Measurements from ENCODE around the gene HEYL. TPM values are rescaled to one million over a fixed set of nuclear protein-coding genes. Genes with fewer than 3 reads are reported as not detected.

HEYL gene
- total and polyA plus RNA-seq, 8 donors: 12.0 to 34.6 (median 31.3) TPM

DNA sequence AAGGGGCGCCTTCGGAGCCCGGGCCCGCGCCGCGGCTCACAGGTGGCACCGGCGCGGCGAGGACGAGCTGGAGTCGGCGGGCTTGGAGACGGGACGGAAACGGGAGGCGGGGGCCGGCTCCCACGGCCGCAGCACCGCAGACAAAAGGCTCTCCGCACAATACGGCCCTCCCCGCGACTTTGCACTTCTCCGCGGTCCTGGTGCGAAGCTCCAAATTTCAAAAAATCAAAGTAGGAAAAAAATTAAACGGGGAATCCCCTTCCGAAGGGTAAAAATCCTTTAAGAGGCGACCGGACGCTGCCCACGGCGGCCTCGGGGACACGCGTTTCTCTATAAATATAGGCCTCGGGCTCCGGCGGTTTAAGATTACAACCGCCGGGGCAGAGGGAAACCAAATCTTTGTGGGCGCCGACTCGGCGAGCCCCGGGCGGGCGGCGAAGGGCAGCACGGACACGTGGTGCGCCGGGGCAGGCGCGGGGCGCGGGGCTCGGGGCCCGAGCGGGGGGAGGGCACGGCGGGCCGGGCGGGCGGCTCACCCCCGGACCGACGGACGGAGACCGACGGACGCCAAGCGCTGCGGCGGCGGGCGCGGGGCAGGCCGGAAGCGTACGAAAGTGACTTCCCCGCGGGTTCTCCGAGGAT, 63.3 kb downstream of the HEYL start:
- TF ChIP-seq, protein P1, sequence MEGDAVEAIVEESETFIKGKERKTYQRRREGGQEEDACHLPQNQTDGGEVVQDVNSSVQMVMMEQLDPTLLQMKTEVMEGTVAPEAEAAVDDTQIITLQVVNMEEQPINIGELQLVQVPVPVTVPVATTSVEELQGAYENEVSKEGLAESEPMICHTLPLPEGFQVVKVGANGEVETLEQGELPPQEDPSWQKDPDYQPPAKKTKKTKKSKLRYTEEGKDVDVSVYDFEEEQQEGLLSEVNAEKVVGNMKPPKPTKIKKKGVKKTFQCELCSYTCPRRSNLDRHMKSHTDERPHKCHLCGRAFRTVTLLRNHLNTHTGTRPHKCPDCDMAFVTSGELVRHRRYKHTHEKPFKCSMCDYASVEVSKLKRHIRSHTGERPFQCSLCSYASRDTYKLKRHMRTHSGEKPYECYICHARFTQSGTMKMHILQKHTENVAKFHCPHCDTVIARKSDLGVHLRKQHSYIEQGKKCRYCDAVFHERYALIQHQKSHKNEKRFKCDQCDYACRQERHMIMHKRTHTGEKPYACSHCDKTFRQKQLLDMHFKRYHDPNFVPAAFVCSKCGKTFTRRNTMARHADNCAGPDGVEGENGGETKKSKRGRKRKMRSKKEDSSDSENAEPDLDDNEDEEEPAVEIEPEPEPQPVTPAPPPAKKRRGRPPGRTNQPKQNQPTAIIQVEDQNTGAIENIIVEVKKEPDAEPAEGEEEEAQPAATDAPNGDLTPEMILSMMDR (IDR thresholded peaks at IDR 0.05): no peak
- DNase-seq (peak in 5 of 6 donors; percentile 29 to 77 (median 58)), ATAC-seq (peak; percentile 17 to 48 (median 25)), FAIRE-seq (no peak)
- Histone ChIP-seq H3K9me3 (no peaks in the 10 kb centered on the region), H3K27me3 (no peaks in the 10 kb centered on the region), H3K36me3 (peaks cover 0 to 11% (median 10%) of the 10 kb centered on the region in 3 donors), H3K27ac (peak overlapping the region; percentile 75 to 85 (median 80)), H3K4me1 (peaks cover 5 to 26% (median 13%) of the 10 kb centered on the region in 3 donors), H3K4me3 (peak overlapping the region; percentile 48 to 92 (median 84))
- 0 to 1% methylated on average over 79 to 87 of the region's 87 CpGs for WGBS, 2 donors
- intact Hi-C loops (cut with DNase I): no loop called here

DNA sequence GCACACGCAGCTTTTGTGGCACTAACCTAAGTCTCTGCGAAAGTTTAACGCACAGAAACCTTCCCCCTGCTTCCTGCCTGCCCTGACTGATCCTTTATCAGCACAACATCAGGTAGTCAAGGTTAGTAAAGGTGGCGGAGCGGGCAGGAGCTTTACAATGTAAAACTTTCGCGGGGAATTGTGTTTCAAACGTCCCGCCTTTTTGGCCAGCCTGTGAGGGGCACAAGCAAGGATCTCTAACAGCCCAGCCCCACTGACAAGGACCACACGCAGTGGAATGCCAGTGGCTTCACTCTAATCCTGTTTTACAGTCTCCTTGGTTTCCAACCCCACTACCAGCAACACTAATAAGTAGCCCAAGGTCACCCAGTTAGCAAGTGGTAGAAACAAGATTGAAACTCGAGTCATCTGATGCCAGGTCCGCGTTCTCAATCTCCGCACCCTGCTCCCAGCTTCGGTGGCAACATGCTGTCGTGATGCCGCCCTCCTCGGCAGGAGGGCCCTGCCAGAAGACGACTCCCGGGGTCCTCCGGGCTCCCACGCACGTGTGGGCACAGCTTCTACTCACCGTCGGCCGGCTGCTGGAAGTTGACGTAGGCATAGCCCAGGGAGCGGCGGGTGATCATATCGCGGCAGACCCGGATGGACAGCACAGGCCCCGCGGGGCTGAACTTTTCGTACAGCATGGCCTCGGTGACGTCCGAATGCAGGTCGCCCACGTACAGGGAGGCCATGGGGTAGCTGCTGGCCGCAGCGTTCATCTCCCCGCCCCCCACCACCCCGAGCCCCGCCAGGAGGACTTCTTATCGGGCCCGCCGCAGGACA, 64.0 kb downstream of the HEYL start:
- TF ChIP-seq, protein P1 (IDR thresholded peaks at IDR 0.05): no peak
- FAIRE-seq: no peak
- WGBS, 2 donors: 1 to 2% methylated on average over 48 of the region's 48 CpGs

DNA sequence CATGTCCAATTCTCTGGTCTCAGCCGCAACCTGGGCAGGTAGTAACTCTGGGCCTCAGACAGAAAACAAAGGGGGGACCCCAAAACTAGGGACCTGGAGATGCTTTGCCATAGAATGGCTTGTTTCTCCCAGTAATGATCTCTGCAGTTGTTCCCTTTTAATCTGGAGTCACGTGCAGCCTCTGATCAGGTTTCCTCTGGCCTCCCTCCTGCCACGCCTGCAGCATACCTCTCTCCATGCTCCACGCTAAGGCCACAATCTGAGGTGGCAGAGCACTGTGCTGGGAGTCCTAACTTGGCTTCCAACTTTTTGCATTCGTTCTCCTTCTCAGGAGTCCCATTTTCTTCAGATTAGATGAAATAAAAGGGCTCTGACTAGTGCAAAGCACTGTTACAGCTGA, 64.8 kb downstream of the HEYL start:
- 15% methylated on average over 5 of the region's 5 CpGs for WGBS, 2 donors
- DNase-seq: peak in 2 of 6 donors; percentile 45 to 46
- Histone ChIP-seq H3K9me3 (no peaks in the 10 kb centered on the region), H3K27me3 (no peaks in the 10 kb centered on the region), H3K36me3 (peaks cover 0 to 26% (median 15%) of the 10 kb centered on the region in 3 donors), H3K27ac (peak overlapping the region; percentile 75 to 85 (median 80)), H3K4me1 (peaks cover 9 to 41% (median 17%) of the 10 kb centered on the region in 3 donors), H3K4me3 (peak overlapping the region; percentile 48 to 92 (median 84))
- no peak for FAIRE-seq
- intact Hi-C loops (cut with DNase I): no loop called here
- ATAC-seq: peak; percentile 35 to 58 (median 52)
- TF ChIP-seq, protein P1 (IDR thresholded peaks at IDR 0.05): no peak

More for the DNA sequence above, 64.0 kb downstream of the HEYL start:
- Histone ChIP-seq H3K36me3 (peaks cover 0 to 19% (median 15%) of the 10 kb centered on the region in 3 donors), H3K4me3 (peak overlapping the region; percentile 48 to 92 (median 84)), H3K27me3 (no peaks in the 10 kb centered on the region), H3K27ac (peak overlapping the region; percentile 75 to 85 (median 80)), H3K9me3 (no peaks in the 10 kb centered on the region), H3K4me1 (peaks cover 5 to 33% (median 17%) of the 10 kb centered on the region in 3 donors)
- DNase-seq: peak; percentile 62 to 89 (median 68)
- ATAC-seq: peak; percentile 42 to 58 (median 50)
- intact Hi-C loops (cut with DNase I): no loop called here

Other genes with a start within 250 kb of the HEYL start
- 1 to 10 TPM in 5 of 6 donors, under 1 TPM in 1; 0.71 to 6.0 (median 1.7) TPM for gene BMP8A, start 148.0 kb downstream of the HEYL start, total RNA-seq
- under 1 TPM; 0.26 to 0.38 TPM for gene BMP8A, start 148.0 kb downstream of the HEYL start, polyA plus RNA-seq
- 100 to 1,000 TPM; 322 to 675 (median 563) TPM for gene PABPC4, start 62.9 kb downstream of the HEYL start, total RNA-seq
- gene PABPC4, start 62.9 kb downstream of the HEYL start, polyA plus RNA-seq: 100 to 1,000 TPM; 166 to 263 TPM
- gene NT5C1A, start 32.5 kb upstream of the HEYL start, total RNA-seq: 1 to 10 TPM in 4 of 6 donors, under 1 TPM in 2; 0.56 to 4.5 (median 2.3) TPM
- gene NT5C1A, start 32.5 kb upstream of the HEYL start, polyA plus RNA-seq: under 1 TPM; 0.07 to 0.34 TPM
- 1 to 10 TPM in 4 of 6 donors, under 1 TPM in 2; 0.15 to 7.8 (median 1.9) TPM for gene HPCAL4, start 51.8 kb upstream of the HEYL start, total RNA-seq
- under 1 TPM; 0.61 to 0.76 TPM for gene HPCAL4, start 51.8 kb upstream of the HEYL start, polyA plus RNA-seq
- gene PPIE, start 99.2 kb upstream of the HEYL start, total RNA-seq: 10 to 100 TPM; 18.1 to 36.8 (median 27.1) TPM
- 10 to 100 TPM; 23.7 to 42.5 TPM for gene PPIE, start 99.2 kb upstream of the HEYL start, polyA plus RNA-seq
- gene OXCT2, start 131.7 kb upstream of the HEYL start, total RNA-seq: 1 to 10 TPM in 1 of 6 donors, under 1 TPM in 5; 0.55 to 2.2 (median 0.93) TPM
- gene OXCT2, start 131.7 kb upstream of the HEYL start, polyA plus RNA-seq: 1 to 10 TPM; 1.7 to 2.3 TPM
- 1 to 10 TPM; 2.4 to 6.4 (median 3.7) TPM for gene BMP8B, start 149.2 kb upstream of the HEYL start, total RNA-seq
- 1 to 10 TPM; 1.4 to 3.0 TPM for gene BMP8B, start 149.2 kb upstream of the HEYL start, polyA plus RNA-seq
- 10 to 100 TPM in 5 of 6 donors, 1 to 10 TPM in 1; 9.9 to 14.5 (median 12.1) TPM for gene TRIT1, start 243.9 kb upstream of the HEYL start, total RNA-seq
- gene TRIT1, start 243.9 kb upstream of the HEYL start, polyA plus RNA-seq: 10 to 100 TPM; 14.3 to 17.7 TPM

Measured in pancreas (tissue), 10 donors.